ENCODE results near the gene NOPCHAP1. TPM values are rescaled to one million over a fixed set of nuclear protein-coding genes. Genes with fewer than 3 reads are reported as not detected.

NOPCHAP1 gene
- total and polyA plus RNA-seq, 10 of the 15 experiments (the other 5 are each of a cell fraction or from before 2014, with no cell fraction given) = 28.0 to 115 (median 40.9) TPM

DNA sequence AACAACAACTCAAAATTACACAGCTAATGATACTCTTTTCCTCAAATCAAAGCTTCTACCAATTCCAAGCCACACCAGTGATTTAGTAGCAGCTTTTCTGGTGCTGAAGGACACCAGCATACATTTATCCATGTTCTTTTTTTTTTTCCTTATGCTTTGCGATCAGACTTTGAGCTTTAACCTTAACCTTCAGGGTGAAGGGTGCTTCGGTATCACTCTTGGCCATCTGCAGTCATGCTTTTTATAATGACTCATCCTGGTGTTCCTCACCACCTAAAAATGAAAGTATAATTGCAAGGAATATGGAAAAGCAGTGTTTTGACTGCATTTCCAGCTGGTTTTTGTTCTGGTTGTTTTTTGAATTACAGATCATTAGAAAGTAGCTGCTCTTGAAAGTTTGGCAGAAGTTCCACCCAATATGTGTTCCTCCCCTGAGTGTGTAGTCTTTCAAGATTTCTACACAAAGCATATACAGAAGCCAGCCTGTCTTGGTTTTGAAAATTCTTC is 26.7 kb upstream of the NOPCHAP1 start:
- no peak overlapping the region for H3K27ac ChIP-seq (ENCODE audit: control insufficient read depth, insufficient read depth)
- FAIRE-seq = no peak
- in situ Hi-C loops (cut with MboI) = no loop called here
- 25% methylated on average over 2 of the region's 2 CpGs for WGBS (ENCODE audit: insufficient coverage, insufficient replicate concordance, low lambda C conversion rate, missing lambda C conversion rate)
- ChIA-PET POLR2A (interaction anchor here (0.6 to 1.5 kb wide), 7 partner anchors 12 to 1874 kb away, joined by 3 to 9 read pairs (median 3); partner anchors contain the start of gene NOPCHAP1), CTCF (interaction anchor here (0.6 to 2.6 kb wide), 12 partner anchors 10 to 578 kb away, joined by 3 to 10 read pairs (median 4); partner anchors contain the start of gene NOPCHAP1), RAD21 (ENCODE audit: unreplicated experiment) (interaction anchor here (0.6 to 2.3 kb wide), 11 partner anchors 16 to 578 kb away, joined by 3 to 12 read pairs (median 4); no protein-coding TSS in a partner anchor), SMC1A (ENCODE audit: uncharacterized antibody, unreplicated experiment) (interaction anchor here (0.8 to 4.0 kb wide), 20 partner anchors 8 to 578 kb away, joined by 3 to 24 read pairs (median 4); no protein-coding TSS in a partner anchor)
- H3K9me3 ChIP-seq (replicated peaks; ENCODE audit: control insufficient read depth, insufficient read depth, low read length) = no peaks in the 10 kb centered on the region
- intact Hi-C loops (cut with micrococcal nuclease; ENCODE audit: unreplicated experiment) = loop anchor here (10.0 kb wide), 1 partner anchor 275 kb away; no protein-coding TSS in a partner anchor
- peaks cover 6% of the 10 kb centered on the region for H3K79me2 ChIP-seq (ENCODE audit: control insufficient read depth, insufficient read depth, low read length)
- ATAC-seq = no peak
- H3K4me1 ChIP-seq (ENCODE audit: control insufficient read depth, insufficient read depth, low read length) = peaks cover 10% of the 10 kb centered on the region
- BruUV-seq (replicated peaks) = no TSS peak
- H4K20me1 ChIP-seq (ENCODE audit: control insufficient read depth, insufficient read depth) = no peaks in the 10 kb centered on the region
- H3K4me3 ChIP-seq = no peak overlapping the region
- TF ChIP-seq BCL11A (IDR thresholded peaks at IDR 0.05; ENCODE audit: low read depth, low read length) (no peak), ASH2L (IDR thresholded peaks at IDR 0.05; ENCODE audit: borderline replicate concordance, low read depth) (no peak), ZBED1 (IDR thresholded peaks at IDR 0.05; ENCODE audit: borderline replicate concordance) (no peak), NR2F1 (conservative IDR thresholded peaks at IDR 0.05) (0 out of 2 replicates have a peak, but pooled peaks have one; percentile 17), NFYB (IDR thresholded peaks at IDR 0.05; ENCODE audit: insufficient read depth, low read depth, low read length) (no peak), CEBPB (IDR thresholded peaks at IDR 0.05; ENCODE audit: borderline replicate concordance in 1 of 2, low read depth in 2 of 2, low read length in 2 of 2) (no peak), SP1 (IDR thresholded peaks at IDR 0.05; ENCODE audit: low read depth, low read length) (no peak), NFIC (IDR thresholded peaks at IDR 0.05; ENCODE audit: low read depth, low read length) (peak; percentile 35; the same call in 1 of the 2 replicates), STAT3 (IDR thresholded peaks at IDR 0.05; ENCODE audit: low read depth, low read length) (no peak), SUZ12 (IDR thresholded peaks at IDR 0.05; ENCODE audit: unreplicated experiment) (no peak), SREBF2 (IDR thresholded peaks at IDR 0.05; ENCODE audit: low read length) (no peak), SMAD5 (IDR thresholded peaks at IDR 0.05; ENCODE audit: low read depth) (no peak), CHD2 (IDR thresholded peaks at IDR 0.05; ENCODE audit: borderline replicate concordance, low read depth, low read length) (no peak), CREB1 (IDR thresholded peaks at IDR 0.05; ENCODE audit: low read depth) (no peak), TCF3 (IDR thresholded peaks at IDR 0.05; ENCODE audit: borderline replicate concordance, insufficient read depth, low read depth, low read length) (no peak), RBBP5 (conservative IDR thresholded peaks at IDR 0.05) (no peak), TBL1XR1 (IDR thresholded peaks at IDR 0.05; ENCODE audit: low read depth, low read length) (no peak), FOXK2 (IDR thresholded peaks at IDR 0.05) (no peak), JUNB (IDR thresholded peaks at IDR 0.05) (0 out of 2 replicates have a peak, but pooled peaks have one; percentile 29)
- TF ChIP-seq, protein P1, sequence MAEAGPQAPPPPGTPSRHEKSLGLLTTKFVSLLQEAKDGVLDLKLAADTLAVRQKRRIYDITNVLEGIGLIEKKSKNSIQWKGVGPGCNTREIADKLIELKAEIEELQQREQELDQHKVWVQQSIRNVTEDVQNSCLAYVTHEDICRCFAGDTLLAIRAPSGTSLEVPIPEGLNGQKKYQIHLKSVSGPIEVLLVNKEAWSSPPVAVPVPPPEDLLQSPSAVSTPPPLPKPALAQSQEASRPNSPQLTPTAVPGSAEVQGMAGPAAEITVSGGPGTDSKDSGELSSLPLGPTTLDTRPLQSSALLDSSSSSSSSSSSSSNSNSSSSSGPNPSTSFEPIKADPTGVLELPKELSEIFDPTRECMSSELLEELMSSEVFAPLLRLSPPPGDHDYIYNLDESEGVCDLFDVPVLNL (IDR thresholded peaks at IDR 0.05; ENCODE audit: low read depth, low read length) = no peak
- TF ChIP-seq, protein P2, sequence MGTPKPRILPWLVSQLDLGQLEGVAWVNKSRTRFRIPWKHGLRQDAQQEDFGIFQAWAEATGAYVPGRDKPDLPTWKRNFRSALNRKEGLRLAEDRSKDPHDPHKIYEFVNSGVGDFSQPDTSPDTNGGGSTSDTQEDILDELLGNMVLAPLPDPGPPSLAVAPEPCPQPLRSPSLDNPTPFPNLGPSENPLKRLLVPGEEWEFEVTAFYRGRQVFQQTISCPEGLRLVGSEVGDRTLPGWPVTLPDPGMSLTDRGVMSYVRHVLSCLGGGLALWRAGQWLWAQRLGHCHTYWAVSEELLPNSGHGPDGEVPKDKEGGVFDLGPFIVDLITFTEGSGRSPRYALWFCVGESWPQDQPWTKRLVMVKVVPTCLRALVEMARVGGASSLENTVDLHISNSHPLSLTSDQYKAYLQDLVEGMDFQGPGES (IDR thresholded peaks at IDR 0.05) = no peak
- TF ChIP-seq, protein P3, sequence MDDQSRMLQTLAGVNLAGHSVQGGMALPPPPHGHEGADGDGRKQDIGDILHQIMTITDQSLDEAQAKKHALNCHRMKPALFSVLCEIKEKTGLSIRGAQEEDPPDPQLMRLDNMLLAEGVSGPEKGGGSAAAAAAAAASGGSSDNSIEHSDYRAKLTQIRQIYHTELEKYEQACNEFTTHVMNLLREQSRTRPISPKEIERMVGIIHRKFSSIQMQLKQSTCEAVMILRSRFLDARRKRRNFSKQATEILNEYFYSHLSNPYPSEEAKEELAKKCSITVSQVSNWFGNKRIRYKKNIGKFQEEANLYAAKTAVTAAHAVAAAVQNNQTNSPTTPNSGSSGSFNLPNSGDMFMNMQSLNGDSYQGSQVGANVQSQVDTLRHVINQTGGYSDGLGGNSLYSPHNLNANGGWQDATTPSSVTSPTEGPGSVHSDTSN (IDR thresholded peaks at IDR 0.05; ENCODE audit: insufficient replicate concordance, low read depth, low read length) = no peak
- no peak overlapping the region for H3K9ac ChIP-seq (ENCODE audit: control insufficient read depth, insufficient read depth, low read length)
- DNase-seq (ENCODE audit: low read depth, low spot score) = no peak
- H3K36me3 ChIP-seq (ENCODE audit: control insufficient read depth in 2 of 2, insufficient read depth in 2 of 2, low read length in 1 of 2) = no peaks in the 10 kb centered on the region
- H3K27me3 ChIP-seq (replicated peaks in 1 of 2; ENCODE audit: control insufficient read depth in 2 of 2, insufficient read depth in 2 of 2, low read length in 1 of 2) = no peaks in the 10 kb centered on the region
- peak overlapping the region; percentile 78; the same call in 1 of the 2 replicates for H3K4me2 ChIP-seq (ENCODE audit: control insufficient read depth, insufficient read depth)
- no peak overlapping the region for H2AFZ ChIP-seq (ENCODE audit: control insufficient read depth, low read depth, low read length)
